HepG2 (cell line): Measurements from ENCODE around the gene PLPP3.

ENCODE experiments used
- CTCF ChIP-seq: sonication (generic); formaldehyde crosslinking; IDR thresholded peaks from 2 replicates; pipeline ENCODE4 v1.5.0; 2020; ENCODE audit warnings: mild to moderate bottlenecking, missing genetic modification reagents, moderate library complexity
- ZNF557 ChIP-seq: sonication (generic); formaldehyde crosslinking; IDR thresholded peaks from 2 replicates; pipeline ENCODE4 v1.4.0; 2020; ENCODE audit warnings: missing genetic modification reagents

- no peak for TF ChIP-seq CTCF
- TF ChIP-seq ZNF557 (CRISPR knock-in tag) = no peak
Observed at GRCh38 chr1:56495538-56495937, 83.8 kb downstream of the PLPP3 start.
